ENCODE results near the gene ATG2A.

The ATG2A gene

GRCh38 chr11:64923944-64924909 lies 7.2 kb upstream of the ATG2A start, which contains the start of gene PPP2R5B:
Gene PPP2R5B, plus strand, starts transcription at chr11:64924689. Its CDS starts 1,046 bp downstream, at chr11:64925735.
- DNase-seq (ENCODE audit: low spot score): peak; percentile 88

DNA sequence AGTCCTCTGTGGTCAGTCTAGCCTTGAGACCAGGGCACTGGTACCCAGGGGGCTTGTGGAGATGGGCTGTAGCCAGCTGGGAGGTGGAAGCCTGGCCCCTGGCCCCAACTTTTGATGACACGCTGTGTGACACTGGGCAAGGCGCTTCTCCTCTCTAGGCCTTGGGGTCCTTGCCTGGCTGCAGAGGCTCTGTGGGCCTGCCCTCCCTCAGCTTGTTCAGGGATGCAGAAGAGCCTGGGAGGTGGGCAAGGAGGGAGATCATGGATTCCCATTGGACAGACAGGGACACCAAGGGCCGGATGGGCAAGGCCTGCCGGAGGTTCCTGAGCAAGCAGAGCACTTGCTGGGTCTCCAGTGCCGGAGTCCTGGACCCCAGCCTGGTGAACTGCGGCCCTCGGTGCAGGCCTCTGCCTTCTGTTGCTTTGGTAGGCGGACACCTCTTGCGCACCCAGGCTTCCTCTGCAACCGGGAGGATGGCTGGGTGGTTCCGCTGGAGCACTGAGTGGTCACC lies 6.2 kb upstream of the ATG2A start:
- no peak for DNase-seq (ENCODE audit: low spot score)

GRCh38 chr11:64921384-64921783 lies 4.4 kb upstream of the ATG2A start:
- DNase-seq (ENCODE audit: low spot score): no peak

DNA sequence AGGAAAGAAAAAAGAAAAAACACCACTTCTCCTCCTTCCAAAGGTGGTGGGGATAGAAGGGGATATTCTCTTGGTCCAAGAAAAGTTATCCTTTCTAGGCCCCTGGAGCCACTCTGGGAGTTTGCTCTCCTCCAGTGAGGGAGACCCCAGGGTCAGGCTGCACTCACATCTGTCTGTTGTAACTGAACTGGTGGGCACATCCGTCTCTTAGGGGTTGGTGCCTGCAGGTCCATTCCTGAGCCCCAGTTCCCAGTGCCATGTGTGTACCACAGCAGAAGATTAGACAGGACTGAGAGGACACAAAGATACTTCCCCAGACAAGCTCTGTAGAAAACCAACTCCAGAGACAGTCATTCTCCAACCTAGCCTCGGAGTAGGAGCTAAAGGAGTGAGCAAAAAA lies 3.1 kb upstream of the ATG2A start:
- no peak for DNase-seq (ENCODE audit: low spot score)

GRCh38 chr11:64919627-64920026 lies 2.6 kb upstream of the ATG2A start:
- no peak for DNase-seq (ENCODE audit: low spot score)

DNA sequence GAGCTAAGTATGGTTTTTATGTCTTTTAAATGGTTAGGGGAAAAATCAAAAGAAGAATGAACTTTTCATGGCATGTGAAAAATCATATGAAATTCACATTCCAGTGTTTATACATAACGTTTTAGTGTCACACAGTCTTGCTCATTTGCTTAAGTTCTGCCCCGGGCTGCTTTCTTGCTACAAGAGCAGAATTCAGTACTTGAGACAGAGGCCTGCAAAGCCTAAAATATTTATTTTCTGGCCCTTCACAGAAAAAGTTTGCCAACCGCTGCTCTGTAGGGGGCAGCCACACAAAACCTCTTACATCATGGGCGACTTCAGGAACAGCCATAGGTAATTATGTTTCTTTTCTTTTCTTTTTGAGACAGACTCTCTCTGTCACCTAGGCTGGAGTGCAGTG lies 1.0 kb upstream of the ATG2A start:
- DNase-seq (ENCODE audit: low spot score): no peak

GRCh38 chr11:64917663-64917995 lies 620 bp upstream of the ATG2A start:
- DNase-seq (ENCODE audit: low spot score): no peak

- DNase-seq (ENCODE audit: low spot score): peak; percentile 63
Measured at GRCh38 chr11:64916040-64916774, 802 bp downstream of the ATG2A start.

- DNase-seq (ENCODE audit: low spot score): no peak
Measured at GRCh38 chr11:64915376-64915887, 1.6 kb downstream of the ATG2A start.

- no peak for DNase-seq (ENCODE audit: low spot score)
Measured at GRCh38 chr11:64914123-64914522, 2.9 kb downstream of the ATG2A start.

DNA sequence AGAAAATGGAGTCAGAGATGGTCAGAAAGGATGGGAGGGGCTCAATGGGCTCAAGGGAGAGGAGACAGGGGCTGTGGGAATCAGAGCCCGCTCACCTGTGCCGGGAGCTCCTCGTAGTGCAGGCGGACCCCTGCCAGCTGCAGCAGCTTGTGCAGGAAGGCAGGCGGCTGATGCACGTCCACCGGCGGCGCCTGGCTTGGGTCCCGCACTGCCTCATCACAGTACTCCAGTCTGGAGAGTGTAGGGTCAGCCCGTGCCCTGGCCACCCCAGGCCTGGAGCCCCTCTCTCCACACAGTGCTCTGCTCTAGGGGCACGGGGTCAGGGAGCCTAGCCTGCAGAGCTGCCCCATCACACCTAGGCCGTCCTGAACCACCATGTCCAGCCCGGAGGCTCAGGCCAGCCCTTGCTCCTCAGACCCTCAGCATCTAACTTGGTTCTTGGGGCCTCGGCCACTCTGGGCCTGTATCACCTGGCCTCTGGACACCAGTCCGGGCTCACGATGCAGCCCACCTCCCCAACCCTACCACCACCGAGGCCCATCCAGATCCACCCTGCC lies 3.8 kb downstream of the ATG2A start:
- no peak for DNase-seq (ENCODE audit: low spot score)

DNA sequence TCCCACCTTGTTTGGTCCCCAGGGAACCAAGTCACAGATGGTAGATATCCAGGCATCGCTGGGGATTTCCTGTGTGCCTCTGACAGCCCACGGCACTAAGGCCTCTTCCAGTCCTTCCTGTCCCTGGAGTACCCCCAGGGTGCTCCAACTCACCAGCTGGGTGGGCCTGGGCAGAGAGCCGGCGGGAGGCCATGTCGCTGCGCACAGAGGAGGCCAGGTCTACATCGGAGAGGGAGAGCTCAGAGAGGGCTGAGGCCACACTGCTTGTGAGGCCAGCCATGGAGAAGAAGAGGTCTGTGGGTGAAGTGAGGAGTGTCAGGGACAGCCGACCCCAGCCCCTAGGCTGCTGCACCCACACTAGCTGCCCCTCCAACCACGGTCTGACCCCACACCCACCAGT lies 5.3 kb downstream of the ATG2A start:
- DNase-seq (ENCODE audit: low spot score): no peak

DNA sequence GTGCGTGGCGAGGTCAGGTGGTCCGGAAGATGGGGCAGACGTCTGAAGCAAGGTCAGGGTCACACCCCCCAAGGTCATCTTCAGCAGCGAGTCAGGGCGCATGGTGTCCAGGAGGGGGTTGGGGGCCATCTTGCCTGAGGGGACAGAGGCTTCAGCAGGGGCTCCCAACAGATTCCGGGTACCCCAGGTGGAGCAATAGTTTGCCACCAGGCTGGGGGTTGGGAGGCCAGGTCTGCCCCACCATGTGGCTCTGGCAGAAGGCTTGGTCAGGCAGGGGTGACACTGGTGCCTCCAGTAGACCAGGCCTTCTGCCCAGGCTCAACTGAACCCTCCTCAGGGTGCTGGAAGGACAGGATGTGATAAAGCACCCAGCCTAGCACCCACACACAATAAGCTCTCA lies 5.9 kb downstream of the ATG2A start:
- DNase-seq (ENCODE audit: low spot score): no peak

DNA sequence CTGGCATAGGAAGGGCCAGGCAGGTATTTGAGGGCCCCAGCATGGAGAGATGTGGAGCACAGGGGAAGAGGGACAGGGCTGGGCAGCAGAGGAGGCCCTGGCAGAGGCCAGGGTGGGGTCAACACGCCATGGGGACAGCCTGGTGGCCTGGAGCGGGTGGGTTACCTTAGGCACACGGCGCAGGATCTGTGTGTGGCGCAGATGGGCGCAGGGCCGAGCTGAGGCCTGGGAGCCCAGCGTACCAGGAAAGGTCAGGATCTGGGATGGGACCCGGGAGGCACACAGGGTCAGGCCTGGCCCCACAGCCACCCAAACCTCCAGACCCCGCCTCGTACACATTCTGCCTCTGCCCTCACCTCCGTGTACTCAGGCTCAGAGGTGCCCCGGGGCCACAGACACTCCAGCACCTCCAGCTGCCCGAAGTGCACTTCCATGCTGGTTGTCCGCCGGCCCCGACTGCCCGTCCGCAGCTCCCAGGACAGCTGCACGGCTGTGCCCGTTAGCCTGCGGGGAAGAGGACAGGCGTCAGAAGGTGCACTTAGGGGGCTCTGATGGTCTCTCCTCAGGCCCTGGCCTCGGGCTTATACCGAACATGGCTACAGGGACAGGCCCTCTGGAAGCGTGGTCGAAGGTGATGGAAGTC lies 6.4 kb downstream of the ATG2A start:
- no peak for DNase-seq (ENCODE audit: low spot score)

DNA sequence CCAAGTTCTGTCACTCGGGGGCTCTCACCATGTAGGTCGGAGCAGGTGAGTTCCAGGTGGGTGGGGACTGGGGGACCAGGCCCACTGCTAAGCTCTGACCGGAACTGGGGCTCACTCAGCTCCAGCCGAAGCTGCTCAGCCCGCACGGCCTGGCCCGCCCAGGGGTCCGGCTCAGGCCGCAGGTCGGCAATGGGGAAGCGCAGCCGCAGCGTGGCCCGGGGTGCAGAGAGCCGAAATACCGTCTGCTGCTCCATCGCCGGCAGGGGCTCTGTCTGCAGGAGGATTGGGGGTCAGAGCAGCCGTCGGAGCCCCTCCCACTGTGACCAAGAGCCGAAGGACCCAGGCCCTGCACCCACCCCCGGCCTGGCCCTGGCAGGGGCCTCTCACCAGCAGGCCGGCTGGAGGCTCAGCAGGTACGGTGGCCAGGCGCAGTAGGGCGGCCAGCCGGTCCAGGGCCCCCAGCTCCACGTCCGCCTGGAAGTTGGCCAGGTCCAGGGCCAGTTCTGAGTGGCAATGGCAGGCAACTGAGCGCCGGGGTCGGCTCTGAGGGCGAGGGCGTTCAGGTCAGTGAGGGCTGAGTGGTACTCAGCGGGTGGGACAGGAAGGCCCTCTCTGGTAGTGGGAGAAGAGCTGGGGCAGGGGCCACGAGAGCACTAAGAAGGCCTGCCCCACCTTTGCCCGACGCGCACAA lies 7.2 kb downstream of the ATG2A start:
- DNase-seq (ENCODE audit: low spot score): no peak

GRCh38 chr11:64908766-64909165 lies 8.2 kb downstream of the ATG2A start:
- DNase-seq (ENCODE audit: low spot score): no peak

DNA sequence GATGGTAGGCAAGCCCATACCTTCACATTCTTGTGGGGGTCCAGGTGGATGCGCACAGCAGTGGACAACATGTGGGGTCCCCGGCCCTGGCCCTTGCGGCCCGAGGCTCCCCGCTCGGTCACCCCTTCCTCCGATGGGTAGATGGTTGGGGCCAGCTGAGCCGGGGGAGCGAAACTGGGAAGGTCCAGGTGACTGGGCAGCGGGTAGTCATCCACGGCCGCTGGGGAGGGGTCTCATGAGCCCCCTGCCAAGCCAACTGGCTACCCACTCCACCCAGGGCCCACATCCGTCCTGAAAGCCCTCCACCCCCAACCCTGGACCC lies 10.7 kb downstream of the ATG2A start:
- DNase-seq (ENCODE audit: low spot score): no peak

DNA sequence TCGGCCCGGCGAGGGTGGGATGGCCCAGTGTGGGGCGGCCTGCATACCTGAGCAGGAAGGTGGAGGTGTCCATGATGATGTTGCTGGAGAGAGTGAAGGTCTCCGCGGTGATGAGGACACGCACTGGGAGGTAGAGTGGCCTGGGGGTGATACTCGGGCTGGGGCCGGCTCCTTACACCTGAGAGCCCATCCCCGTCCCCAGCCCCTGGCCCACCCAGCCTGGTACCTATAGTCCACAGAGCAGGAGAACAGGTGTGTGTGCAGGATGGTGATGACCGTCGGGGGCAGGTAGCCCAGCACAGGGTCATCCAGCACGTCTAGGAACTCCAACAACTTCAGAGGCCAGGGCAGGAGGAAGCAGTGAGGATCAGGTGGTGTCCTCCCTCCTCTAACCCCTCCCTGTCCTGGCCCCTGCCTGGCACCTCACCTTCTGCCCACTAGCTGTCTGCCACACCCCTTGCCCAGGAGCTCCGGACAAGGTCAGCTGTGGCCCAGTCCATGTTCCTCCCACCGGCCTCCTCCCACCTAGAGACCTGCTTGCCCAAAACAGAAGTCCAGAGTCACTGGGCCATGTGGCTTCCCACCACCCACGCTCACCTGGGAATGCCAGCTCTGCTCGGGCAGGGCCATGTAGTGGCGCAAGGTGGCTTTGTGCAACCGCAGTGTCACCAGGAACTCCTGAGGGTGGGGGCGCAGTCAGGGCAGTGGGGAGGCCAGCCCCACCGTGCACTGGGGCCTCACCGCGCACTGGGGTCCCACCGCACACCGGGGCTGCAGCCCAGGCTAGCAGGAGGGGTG lies 11.3 kb downstream of the ATG2A start:
- no peak for DNase-seq (ENCODE audit: low spot score)

- no peak for DNase-seq (ENCODE audit: low spot score)
Measured at GRCh38 chr11:64903291-64903833, 13.6 kb downstream of the ATG2A start.

- DNase-seq (ENCODE audit: low spot score): no peak
Measured at GRCh38 chr11:64902102-64902900, 14.7 kb downstream of the ATG2A start.

Data from ecto neural progenitor cell (in vitro differentiated cells).